D721Med (cell line): Measurements from ENCODE around the gene GREM2.

Experiments
- DNase-seq: peaks from one replicate; pipeline ENCODE4 v3.0.0; 2011; ENCODE audit warnings: low spot score; ENCODE audit not compliant: insufficient read length
- FAIRE-seq: peaks from 2 replicates; lab custom pipeline; 2011; peaks lifted over from hg19 to GRCh38; lab: Jason Lieb, UNC
- TF ChIP-seq, protein P1 (sequence below): IDR thresholded peaks from 2 replicates; pipeline ENCODE4 v1.5.1; 2012; ENCODE audit warnings: mild to moderate bottlenecking, control low read depth; ENCODE audit not compliant: insufficient read depth; ENCODE audit errors: missing control alignments

The GREM2 gene

DNA sequence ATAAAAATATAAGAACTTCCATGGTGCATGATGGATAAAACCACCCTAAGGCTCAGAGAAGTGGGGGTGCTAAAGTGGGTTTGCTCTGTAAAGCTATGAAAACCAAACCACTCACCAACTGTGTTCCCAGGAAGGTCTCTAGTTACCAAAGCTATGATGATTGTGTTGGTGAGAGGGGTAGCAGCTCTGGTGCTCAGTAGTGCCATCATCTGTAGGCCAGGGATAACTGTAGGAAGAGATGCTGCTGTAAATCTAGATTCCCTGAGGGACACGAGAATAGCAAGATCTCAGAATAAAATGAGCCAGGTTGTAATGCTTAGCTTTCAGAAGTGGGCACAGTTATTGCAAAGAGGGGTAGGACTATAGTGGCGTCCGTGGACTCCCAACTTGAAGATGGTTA, 124.5 kb downstream of the GREM2 start:
- DNase-seq = no peak
- TF ChIP-seq, protein P1, sequence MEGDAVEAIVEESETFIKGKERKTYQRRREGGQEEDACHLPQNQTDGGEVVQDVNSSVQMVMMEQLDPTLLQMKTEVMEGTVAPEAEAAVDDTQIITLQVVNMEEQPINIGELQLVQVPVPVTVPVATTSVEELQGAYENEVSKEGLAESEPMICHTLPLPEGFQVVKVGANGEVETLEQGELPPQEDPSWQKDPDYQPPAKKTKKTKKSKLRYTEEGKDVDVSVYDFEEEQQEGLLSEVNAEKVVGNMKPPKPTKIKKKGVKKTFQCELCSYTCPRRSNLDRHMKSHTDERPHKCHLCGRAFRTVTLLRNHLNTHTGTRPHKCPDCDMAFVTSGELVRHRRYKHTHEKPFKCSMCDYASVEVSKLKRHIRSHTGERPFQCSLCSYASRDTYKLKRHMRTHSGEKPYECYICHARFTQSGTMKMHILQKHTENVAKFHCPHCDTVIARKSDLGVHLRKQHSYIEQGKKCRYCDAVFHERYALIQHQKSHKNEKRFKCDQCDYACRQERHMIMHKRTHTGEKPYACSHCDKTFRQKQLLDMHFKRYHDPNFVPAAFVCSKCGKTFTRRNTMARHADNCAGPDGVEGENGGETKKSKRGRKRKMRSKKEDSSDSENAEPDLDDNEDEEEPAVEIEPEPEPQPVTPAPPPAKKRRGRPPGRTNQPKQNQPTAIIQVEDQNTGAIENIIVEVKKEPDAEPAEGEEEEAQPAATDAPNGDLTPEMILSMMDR = no peak
- FAIRE-seq = peak; percentile 38

DNA sequence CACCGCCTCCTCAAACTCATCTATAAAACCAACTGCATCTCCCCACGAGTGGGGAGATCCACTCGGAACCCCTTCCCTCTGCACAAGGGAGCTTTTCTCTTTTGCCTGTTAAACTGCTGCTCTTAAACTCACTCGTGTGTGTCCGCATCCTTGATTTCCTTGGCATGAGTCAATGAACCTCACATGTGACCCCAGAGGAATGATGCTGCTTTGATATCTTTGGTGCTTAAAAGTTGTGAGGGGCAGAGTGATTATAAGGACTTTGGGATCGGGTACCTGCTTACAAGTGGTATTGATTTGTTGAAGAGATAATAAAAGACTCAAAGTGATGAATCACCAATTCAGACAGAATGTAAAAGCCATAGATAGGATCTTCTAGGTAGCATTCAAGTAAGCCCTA, 125.3 kb downstream of the GREM2 start:
- FAIRE-seq = no peak
- DNase-seq = no peak
- TF ChIP-seq, protein P1 = no peak

DNA sequence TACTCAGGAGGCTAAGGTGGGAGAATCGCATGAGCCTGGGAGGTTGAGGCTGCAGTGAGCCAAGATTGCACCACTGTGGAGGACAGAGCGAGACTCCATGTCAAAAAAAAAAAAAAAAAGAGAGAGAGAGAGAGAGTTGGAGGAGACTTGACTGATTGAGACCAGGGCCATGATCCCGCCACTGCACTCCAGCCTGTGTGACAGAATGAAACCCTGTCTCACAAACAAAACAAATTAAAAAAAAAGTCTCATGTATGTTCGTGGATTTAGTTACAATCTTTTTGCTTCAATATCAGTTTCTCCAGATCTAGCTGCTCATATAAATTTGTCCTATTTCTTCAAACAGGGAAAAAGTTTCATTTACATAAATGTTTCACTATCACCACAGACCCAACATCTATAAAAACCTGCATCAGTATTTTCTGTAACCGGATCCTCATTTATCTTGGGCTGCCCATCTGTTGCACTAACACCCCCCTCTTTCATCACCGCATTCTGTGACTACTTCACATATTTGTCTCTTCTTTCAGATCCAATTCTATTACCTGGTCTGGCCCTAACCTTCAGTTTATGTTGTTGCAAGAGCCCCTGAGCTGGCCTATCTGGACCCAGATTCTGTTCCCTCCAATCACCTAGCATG, 127.0 kb downstream of the GREM2 start:
- TF ChIP-seq, protein P1 = no peak
- DNase-seq (no peak), FAIRE-seq (no peak)

DNA sequence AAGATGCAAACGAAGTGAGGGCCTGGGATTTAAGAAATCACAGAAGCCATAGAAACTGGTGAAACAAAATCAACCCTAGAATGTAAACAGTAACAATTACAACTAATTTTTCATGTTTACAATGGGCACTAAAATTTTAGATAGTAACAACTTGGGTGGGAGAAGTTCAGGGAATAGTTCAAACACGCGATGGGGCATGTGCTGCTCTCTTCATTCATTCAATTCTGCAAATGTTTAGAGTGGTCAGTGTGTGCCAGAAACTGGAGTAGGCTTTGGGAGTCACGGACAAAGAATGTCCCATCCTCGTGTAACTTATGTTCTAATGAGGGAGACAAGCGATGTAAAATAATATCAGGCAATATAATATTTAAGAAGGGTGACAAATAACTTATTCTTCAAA, 133.4 kb downstream of the GREM2 start:
- DNase-seq (no peak), FAIRE-seq (no peak)

DNA sequence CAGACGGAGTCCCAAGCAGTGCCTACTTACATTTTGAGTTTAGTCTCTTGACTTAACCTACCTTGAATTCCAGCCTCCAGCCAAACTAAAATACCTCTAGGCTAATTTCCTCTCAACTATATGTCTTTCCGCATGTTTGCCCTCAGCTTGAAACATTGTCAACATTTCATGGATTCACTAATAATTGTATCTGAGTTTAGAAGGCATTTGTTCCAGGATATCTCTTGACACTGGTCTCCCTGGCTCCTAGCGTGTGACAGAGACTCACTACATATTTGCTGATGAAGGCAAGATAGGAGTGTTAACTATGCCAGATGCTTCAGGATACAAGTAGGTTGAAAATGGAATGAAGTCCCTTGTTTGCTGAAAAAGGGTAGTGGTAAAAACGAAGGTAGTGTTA, 136.1 kb downstream of the GREM2 start:
- FAIRE-seq (no peak), DNase-seq (no peak)
- TF ChIP-seq, protein P1 = no peak

More for the DNA sequence above, 133.4 kb downstream of the GREM2 start:
- TF ChIP-seq, protein P1 = no peak

DNA sequence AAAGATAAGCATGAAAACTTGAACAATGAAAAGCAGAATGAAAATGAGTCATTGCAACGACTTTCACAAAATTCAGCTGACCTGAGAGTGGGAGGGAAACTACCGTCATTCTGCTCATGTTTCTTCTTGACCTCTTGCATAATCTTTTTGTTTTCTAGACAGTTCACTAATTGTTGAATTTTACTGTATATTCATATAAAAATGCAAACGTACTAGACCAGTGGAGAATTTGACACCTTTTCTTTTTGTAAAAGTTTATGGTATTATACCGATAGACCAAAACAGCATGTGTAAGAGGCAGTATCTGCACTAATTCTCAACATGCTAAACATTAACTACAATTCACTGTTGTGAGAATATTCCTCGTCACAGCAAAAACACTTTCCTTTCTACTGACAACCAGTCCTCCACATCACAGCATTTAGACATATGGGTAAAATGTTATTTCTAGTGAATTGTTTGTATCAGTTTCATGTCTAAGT, 137.8 kb downstream of the GREM2 start:
- no peak for FAIRE-seq
- TF ChIP-seq, protein P1 = no peak

DNA sequence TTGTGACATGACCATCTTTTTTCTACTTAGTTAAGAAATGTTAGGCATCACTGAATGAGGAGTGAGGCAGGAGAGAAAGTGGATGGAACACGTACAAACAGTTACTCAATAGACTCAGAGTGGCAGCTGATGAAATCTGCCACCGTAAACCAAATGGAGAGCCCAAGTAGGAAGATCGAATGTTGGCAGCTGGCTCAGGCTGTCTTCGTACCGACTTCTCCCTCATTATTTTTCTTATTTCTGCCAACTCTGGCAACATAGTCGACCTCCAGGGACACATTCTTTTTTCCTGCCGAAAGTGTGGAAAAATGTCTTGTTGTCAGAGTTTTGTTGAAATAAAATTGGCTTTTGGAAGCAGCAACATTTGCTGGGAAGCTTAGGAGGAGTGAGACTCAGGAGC, 143.3 kb downstream of the GREM2 start:
- no peak for FAIRE-seq
- DNase-seq = no peak
- TF ChIP-seq, protein P1 = no peak

More for the DNA sequence above, 137.8 kb downstream of the GREM2 start:
- no peak for DNase-seq
